Measurements from ENCODE around the gene NCF2.

DNA sequence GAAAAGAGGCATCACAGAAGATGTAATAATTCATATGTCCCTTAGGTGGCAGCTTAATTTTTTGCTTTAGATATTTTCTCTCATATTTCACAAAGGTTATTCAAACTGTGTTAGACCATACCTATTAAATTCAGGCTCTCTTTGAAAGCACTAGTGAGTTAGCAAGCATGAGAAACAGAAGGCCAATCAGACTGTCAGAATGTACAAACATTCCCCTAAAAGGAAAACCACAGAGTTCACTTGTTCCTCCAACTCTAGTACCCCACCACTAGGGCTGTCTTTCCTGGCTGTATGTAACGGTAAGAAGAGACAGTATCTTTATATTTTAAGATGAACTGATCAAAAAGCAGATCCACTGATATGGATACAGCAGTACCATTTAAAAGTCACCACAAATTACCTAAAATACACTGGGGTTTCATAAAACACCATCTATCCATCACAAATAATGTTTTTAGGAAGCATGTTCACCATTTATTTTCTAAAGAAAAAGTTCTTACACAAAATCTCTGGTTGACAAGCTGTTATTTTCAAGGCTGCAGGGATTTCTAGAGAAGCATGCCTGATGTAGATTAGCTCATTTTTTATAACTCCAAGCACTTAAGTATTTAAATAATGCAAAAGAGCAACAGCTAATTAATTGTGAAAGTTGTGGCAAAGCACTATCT, 43.6 kb upstream of the NCF2 start:
- TF ChIP-seq POLR2A (IDR thresholded peaks at IDR 0.05; ENCODE audit: low read length) (no peak), GATA1 (IDR thresholded peaks at IDR 0.05; ENCODE audit: low read depth, low read length) (no peak)
